ENCODE data around the gene CLDN14.

Gene CLDN14, protein sequence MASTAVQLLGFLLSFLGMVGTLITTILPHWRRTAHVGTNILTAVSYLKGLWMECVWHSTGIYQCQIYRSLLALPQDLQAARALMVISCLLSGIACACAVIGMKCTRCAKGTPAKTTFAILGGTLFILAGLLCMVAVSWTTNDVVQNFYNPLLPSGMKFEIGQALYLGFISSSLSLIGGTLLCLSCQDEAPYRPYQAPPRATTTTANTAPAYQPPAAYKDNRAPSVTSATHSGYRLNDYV

GRCh38 chr21:36479415-36480402 is at the start of gene CLDN14:
TSS of gene CLDN14 (minus strand) at chr21:36480122. CDS start at chr21:36461695, 18,427 bp downstream.
- TF ChIP-seq, protein P1, sequence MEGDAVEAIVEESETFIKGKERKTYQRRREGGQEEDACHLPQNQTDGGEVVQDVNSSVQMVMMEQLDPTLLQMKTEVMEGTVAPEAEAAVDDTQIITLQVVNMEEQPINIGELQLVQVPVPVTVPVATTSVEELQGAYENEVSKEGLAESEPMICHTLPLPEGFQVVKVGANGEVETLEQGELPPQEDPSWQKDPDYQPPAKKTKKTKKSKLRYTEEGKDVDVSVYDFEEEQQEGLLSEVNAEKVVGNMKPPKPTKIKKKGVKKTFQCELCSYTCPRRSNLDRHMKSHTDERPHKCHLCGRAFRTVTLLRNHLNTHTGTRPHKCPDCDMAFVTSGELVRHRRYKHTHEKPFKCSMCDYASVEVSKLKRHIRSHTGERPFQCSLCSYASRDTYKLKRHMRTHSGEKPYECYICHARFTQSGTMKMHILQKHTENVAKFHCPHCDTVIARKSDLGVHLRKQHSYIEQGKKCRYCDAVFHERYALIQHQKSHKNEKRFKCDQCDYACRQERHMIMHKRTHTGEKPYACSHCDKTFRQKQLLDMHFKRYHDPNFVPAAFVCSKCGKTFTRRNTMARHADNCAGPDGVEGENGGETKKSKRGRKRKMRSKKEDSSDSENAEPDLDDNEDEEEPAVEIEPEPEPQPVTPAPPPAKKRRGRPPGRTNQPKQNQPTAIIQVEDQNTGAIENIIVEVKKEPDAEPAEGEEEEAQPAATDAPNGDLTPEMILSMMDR (IDR thresholded peaks at IDR 0.05) = no peak

DNA sequence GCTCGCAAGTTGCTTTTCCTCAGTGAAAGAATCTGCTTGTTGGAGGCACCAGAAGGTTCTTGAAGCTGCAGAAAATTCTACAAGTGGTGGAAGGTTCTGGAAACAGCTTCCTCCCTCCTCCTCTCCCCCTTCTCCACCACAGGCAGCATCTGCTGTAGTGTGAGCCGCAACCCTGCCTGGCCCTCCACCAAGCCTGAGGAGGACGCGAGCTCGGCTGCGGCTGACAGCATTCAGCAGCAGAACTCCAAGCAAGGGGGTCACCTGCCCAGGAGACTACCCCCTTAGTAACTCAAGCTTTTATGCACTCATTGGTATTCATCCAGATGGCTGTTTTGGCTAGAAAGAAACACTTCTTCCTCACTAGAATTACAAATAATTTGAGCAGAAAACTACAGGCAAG is 48.8 kb upstream of the CLDN14 start:
- TF ChIP-seq, protein P1 (IDR thresholded peaks at IDR 0.05) = no peak

GRCh38 chr21:36527317-36527716 is 47.4 kb upstream of the CLDN14 start:
- TF ChIP-seq, protein P1 (IDR thresholded peaks at IDR 0.05) = no peak

DNA sequence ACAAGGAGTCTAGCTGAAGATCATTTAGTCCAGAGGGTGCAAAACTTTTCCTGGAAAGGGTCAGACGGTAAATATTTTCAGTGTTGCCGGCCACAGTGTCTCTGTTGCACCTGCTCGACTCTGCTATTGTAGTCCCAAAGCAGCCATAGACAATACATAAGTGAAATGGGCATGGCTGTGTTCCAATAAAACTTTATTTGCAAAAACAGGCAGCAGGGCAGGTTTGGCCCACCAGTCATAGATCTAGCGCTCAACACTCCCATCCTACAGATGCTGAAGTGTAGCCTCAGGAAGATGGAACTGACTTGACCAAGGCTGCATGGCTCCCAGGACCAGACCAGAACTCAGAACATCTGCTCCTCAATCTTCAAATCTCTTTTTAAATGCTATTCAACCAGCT is 46.2 kb upstream of the CLDN14 start:
- TF ChIP-seq, protein P1 (IDR thresholded peaks at IDR 0.05) = no peak

DNA sequence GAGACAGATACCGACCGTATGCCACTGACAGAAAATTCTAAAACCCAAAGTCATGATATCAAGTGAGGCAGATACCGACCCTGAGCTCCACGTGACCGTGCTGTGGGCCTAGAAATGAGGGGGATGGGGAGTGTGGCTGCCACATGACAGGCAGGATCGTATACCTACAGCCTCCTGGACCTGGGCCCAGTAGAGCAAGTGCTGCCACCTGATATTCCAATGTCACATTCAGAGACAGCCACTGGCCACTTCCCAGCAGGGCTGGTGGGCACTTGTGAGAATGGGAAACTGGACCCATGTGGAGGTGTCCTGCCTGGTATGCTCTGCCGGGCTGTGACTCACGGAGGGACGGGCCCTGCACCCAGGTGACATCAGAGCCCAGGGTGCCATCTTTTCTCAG is 44.6 kb upstream of the CLDN14 start:
- TF ChIP-seq, protein P1 (IDR thresholded peaks at IDR 0.05) = no peak

DNA sequence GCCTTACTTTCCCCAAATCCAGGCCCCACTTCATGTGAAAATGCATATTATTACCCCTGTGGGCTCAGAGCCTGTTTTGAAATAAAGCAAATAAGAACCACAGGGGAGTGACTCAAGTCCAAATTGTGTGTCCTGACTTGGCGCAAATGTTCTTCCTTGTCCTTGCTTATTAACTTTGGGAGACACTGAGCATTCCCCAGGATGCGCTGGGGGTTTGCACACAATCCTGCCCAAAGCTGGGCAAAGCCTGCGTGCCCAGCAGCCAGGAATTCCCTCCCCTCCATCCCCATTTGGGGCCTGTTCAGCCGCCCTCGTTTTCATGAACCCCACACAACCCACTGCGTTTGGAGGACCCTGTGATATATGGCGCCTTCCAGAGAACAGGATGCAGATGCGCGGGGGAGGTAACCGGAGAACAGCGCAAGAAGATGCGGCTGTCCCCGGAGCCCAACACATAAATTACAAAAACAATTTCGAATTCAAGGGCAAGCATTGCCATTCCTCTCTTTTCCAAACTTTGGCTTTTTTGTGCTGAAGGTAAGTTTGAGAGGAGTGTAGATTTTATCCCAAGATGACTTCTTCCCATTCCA is 42.4 kb upstream of the CLDN14 start:
- TF ChIP-seq, protein P1 (IDR thresholded peaks at IDR 0.05) = no peak

- TF ChIP-seq, protein P1 (IDR thresholded peaks at IDR 0.05) = no peak
Observed at GRCh38 chr21:36518883-36519492, 39.1 kb upstream of the CLDN14 start.
